ENCODE data around the gene GPSM3. TPM values are rescaled to one million over a fixed set of nuclear protein-coding genes. Genes with fewer than 3 reads are reported as not detected.

Gene GPSM3
- total and polyA plus RNA-seq, 2 of the 13 experiments (the other 11 are each of a cell fraction or from before 2014, with no cell fraction given): 0.18 to 6.2 TPM

GRCh38 chr6:32152769-32153563 is 39.5 kb downstream of the GPSM3 start (continued):
- TF ChIP-seq SRSF1 (optimal IDR thresholded peaks at IDR 0.05; ENCODE audit: low read depth, low read length) (no peak), ZNF160 (CRISPR knock-in tag; IDR thresholded peaks at IDR 0.05) (0 out of 2 replicates have a peak, but pooled peaks have one; percentile 2), MXD3 (CRISPR knock-in tag; IDR thresholded peaks at IDR 0.05) (no peak), PHF21A (CRISPR knock-in tag; IDR thresholded peaks at IDR 0.05) (no peak), HNF1B (CRISPR knock-in tag; IDR thresholded peaks at IDR 0.05) (peak; percentile 33), WIZ (CRISPR knock-in tag; IDR thresholded peaks at IDR 0.05) (0 out of 2 replicates have a peak, but pooled peaks have one; percentile 2), IKZF5 (CRISPR knock-in tag; IDR thresholded peaks at IDR 0.05) (no peak), ZIK1 (CRISPR knock-in tag; IDR thresholded peaks at IDR 0.05; ENCODE audit: borderline replicate concordance, low read depth) (0 out of 2 replicates have a peak, but pooled peaks have one; percentile 19), ZBTB7A (CRISPR knock-in tag; IDR thresholded peaks at IDR 0.05) (0 out of 2 replicates have a peak, but pooled peaks have one; percentile 38), RBM39 (IDR thresholded peaks at IDR 0.05; ENCODE audit: low read depth, low read length, poor library complexity, severe bottlenecking) (no peak), ZMAT3 (CRISPR knock-in tag; conservative IDR thresholded peaks at IDR 0.05) (no peak), ZNF101 (CRISPR knock-in tag; IDR thresholded peaks at IDR 0.05; ENCODE audit: borderline replicate concordance, low read depth) (no peak), NFYB (CRISPR knock-in tag; IDR thresholded peaks at IDR 0.05) (0 out of 2 replicates have a peak, but pooled peaks have one; percentile 1), ZNF720 (CRISPR knock-in tag; IDR thresholded peaks at IDR 0.05) (no peak)
- TF ChIP-seq, protein P1, sequence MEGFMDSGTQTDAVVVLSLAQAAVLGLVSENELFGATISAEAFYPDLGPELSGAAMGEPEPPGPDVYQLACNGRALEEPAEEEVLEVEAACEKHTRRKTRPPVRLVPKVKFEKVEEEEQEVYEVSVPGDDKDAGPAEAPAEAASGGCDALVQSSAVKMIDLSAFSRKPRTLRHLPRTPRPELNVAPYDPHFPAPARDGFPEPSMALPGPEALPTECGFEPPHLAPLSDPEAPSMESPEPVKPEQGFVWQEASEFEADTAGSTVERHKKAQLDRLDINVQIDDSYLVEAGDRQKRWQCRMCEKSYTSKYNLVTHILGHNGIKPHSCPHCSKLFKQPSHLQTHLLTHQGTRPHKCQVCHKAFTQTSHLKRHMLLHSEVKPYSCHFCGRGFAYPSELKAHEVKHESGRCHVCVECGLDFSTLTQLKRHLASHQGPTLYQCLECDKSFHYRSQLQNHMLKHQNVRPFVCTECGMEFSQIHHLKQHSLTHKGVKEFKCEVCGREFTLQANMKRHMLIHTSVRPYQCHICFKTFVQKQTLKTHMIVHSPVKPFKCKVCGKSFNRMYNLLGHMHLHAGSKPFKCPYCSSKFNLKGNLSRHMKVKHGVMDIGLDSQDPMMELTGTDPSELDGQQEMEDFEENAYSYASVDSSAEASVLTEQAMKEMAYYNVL (CRISPR knock-in tag; IDR thresholded peaks at IDR 0.05; ENCODE audit: borderline replicate concordance): no peak
- TF ChIP-seq, protein P2, sequence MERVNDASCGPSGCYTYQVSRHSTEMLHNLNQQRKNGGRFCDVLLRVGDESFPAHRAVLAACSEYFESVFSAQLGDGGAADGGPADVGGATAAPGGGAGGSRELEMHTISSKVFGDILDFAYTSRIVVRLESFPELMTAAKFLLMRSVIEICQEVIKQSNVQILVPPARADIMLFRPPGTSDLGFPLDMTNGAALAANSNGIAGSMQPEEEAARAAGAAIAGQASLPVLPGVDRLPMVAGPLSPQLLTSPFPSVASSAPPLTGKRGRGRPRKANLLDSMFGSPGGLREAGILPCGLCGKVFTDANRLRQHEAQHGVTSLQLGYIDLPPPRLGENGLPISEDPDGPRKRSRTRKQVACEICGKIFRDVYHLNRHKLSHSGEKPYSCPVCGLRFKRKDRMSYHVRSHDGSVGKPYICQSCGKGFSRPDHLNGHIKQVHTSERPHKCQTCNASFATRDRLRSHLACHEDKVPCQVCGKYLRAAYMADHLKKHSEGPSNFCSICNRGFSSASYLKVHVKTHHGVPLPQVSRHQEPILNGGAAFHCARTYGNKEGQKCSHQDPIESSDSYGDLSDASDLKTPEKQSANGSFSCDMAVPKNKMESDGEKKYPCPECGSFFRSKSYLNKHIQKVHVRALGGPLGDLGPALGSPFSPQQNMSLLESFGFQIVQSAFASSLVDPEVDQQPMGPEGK (CRISPR knock-in tag; IDR thresholded peaks at IDR 0.05): peak; percentile 14; the same call in 1 of the 2 replicates
- TF ChIP-seq, protein P3, sequence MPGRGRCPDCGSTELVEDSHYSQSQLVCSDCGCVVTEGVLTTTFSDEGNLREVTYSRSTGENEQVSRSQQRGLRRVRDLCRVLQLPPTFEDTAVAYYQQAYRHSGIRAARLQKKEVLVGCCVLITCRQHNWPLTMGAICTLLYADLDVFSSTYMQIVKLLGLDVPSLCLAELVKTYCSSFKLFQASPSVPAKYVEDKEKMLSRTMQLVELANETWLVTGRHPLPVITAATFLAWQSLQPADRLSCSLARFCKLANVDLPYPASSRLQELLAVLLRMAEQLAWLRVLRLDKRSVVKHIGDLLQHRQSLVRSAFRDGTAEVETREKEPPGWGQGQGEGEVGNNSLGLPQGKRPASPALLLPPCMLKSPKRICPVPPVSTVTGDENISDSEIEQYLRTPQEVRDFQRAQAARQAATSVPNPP (CRISPR knock-in tag; IDR thresholded peaks at IDR 0.05): no peak
